Measurements from ENCODE around the gene TTC9C.
"Not testable (repeated sequence)": the region's sequence is repeated elsewhere in the genome, so short reads cannot be mapped to it uniquely, and the experiment has no call there.

Gene TTC9C

GRCh38 chr11:62688491-62688890, 39.8 kb upstream of the TTC9C start:
- no peak for TF ChIP-seq CTCF (IDR thresholded peaks at IDR 0.05; ENCODE audit: borderline replicate concordance, control extremely low read depth, extremely low read depth, insufficient read depth, missing control alignments)
- no peak for DNase-seq (ENCODE audit: low spot score)
- in situ Hi-C loops (cut with MboI; ENCODE audit: low sequenced_read_pairs, unreplicated experiment), result no loop called here

- no peak for TF ChIP-seq CTCF (IDR thresholded peaks at IDR 0.05; ENCODE audit: borderline replicate concordance, control extremely low read depth, extremely low read depth, insufficient read depth, missing control alignments)
- no peak for DNase-seq (ENCODE audit: low spot score)
- in situ Hi-C loops (cut with MboI; ENCODE audit: low sequenced_read_pairs, unreplicated experiment), result loop anchor here (10.0 kb wide), 1 partner anchor 285 kb away; no protein-coding TSS in a partner anchor
Measured at GRCh38 chr11:62689421-62690183, 38.7 kb upstream of the TTC9C start, which contains the start of gene LRRN4CL. TSS of gene LRRN4CL (minus strand) at chr11:62689530. CDS start at chr11:62688508, 1,022 bp downstream.

GRCh38 chr11:62693624-62694023, 34.7 kb upstream of the TTC9C start:
- in situ Hi-C loops (cut with MboI; ENCODE audit: low sequenced_read_pairs, unreplicated experiment), result loop anchor here (10.0 kb wide), 1 partner anchor 289 kb away; no protein-coding TSS in a partner anchor
- DNase-seq (ENCODE audit: low spot score), result not testable (repeated sequence)

GRCh38 chr11:62694455-62695167, 33.7 kb upstream of the TTC9C start:
- in situ Hi-C loops (cut with MboI; ENCODE audit: low sequenced_read_pairs, unreplicated experiment), result loop anchor here (10.0 kb wide), 1 partner anchor 290 kb away; no protein-coding TSS in a partner anchor
- DNase-seq (ENCODE audit: low spot score), result peak; percentile 84
- peak; percentile 88 for TF ChIP-seq CTCF (IDR thresholded peaks at IDR 0.05; ENCODE audit: borderline replicate concordance, control extremely low read depth, extremely low read depth, insufficient read depth, missing control alignments)

GRCh38 chr11:62702246-62702645, 26.0 kb upstream of the TTC9C start:
- no peak for TF ChIP-seq CTCF (IDR thresholded peaks at IDR 0.05; ENCODE audit: borderline replicate concordance, control extremely low read depth, extremely low read depth, insufficient read depth, missing control alignments)
- in situ Hi-C loops (cut with MboI; ENCODE audit: low sequenced_read_pairs, unreplicated experiment), result no loop called here
- no peak for DNase-seq (ENCODE audit: low spot score)

GRCh38 chr11:62703921-62704320, 24.4 kb upstream of the TTC9C start:
- in situ Hi-C loops (cut with MboI; ENCODE audit: low sequenced_read_pairs, unreplicated experiment); DNase-seq (ENCODE audit: low spot score): not testable (repeated sequence)

GRCh38 chr11:62705413-62705812, 22.9 kb upstream of the TTC9C start:
- TF ChIP-seq CTCF (IDR thresholded peaks at IDR 0.05; ENCODE audit: borderline replicate concordance, control extremely low read depth, extremely low read depth, insufficient read depth, missing control alignments), result no peak
- in situ Hi-C loops (cut with MboI; ENCODE audit: low sequenced_read_pairs, unreplicated experiment), result no loop called here
- no peak for DNase-seq (ENCODE audit: low spot score)
